GM18858 (cell line): ENCODE results near the gene ALB.
"Not testable (repeated sequence)": the region's sequence is repeated elsewhere in the genome, so short reads cannot be mapped to it uniquely, and the experiment has no call there.

ENCODE experiments used
- ATAC-seq: cut with Tn5 transposase; IDR thresholded peaks from one replicate; pipeline ENCODE4 v1.9.1; 2021; ENCODE audit not compliant: unreplicated experiment

ALB gene

GRCh38 chr4:73404042-73404441, at the start of gene ALB:
Gene ALB, plus strand, starts transcription at chr4:73404287. Its CDS starts 41 bp downstream, at chr4:73404328.
- no peak for ATAC-seq

- not testable (repeated sequence) for ATAC-seq
These were observed 46.9 kb upstream of the ALB start for GRCh38 chr4:73357174-73357573.

DNA sequence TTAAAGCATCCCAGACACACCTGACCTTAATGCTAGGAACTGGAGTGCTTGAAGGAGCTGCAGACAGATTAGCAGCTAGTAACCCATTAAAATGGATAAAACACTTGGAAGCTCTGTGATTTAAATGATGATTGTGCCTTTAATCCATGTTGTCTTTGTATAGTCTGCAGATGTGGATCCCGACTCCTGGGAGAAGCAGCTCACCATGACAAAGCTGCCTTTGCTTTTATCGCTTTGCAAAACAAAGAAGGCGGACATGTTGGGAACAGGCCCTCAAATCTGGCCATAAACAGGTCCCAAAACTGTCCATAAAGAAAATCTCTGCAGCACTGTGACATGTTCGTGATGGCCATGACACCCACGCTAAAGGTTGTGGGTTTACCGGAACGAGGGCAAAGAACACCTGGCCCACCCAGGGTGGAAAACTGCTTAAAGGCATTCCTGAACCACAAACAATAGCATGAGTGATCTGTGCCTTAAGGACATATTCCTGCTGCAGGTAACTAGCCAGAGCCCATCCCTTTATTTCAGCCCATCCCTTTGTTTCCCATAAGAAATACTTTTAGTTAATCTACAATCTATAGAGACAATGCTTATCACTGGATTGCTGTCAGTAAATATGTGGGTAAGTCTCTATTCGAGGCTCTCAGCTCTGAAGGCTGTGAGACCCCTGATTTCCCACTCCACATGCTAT, 34.4 kb upstream of the ALB start:
- not testable (repeated sequence) for ATAC-seq

GRCh38 chr4:73375328-73375741, 28.8 kb upstream of the ALB start:
- no peak for ATAC-seq

DNA sequence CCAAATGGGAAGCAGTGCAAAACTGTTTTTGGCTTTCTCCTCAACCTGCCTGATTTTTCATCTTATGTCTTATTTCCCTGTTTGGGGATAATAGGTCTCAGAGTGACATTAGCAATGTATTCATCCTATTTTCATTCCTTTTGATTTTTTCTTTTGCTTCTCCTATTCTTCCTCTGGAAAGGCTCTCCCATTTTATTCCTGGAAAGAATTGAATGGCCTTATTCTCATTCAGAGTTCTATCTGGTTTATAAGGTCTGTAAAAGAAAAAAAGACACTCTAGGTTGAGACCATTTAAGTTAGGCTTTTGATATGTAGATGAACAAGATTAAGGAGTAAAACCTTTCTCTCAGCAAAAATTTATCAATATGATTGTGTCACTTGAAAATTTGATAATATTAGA, 27.8 kb upstream of the ALB start:
- no peak for ATAC-seq

- ATAC-seq, result no peak
These were observed 27.1 kb upstream of the ALB start for GRCh38 chr4:73376976-73377375.

DNA sequence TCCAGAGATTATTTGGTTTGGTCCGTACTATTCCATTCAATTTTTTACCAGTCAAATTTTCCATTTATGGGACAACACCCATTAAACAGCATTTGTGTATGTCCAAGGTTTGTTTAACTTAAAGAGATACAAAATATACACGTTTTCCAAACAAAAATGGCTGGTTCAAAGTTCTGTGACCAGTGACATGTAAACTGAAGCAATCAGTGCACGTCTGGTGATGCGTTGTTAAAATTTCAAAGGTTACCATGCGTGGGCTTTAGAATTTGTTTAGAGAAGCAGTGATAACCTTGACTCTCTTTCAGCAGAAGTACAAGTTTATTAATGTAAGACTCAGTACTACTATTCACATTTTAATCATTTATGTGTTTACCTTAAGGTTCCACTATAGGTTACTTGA, 25.2 kb upstream of the ALB start:
- ATAC-seq, result no peak

- ATAC-seq, result no peak
These were observed 24.1 kb upstream of the ALB start for GRCh38 chr4:73379946-73380345.

GRCh38 chr4:73381214-73381613, 22.9 kb upstream of the ALB start:
- no peak for ATAC-seq

- ATAC-seq, result no peak
These were observed 20.6 kb upstream of the ALB start for GRCh38 chr4:73383452-73383851.

GRCh38 chr4:73387552-73387951, 16.5 kb upstream of the ALB start:
- peak; percentile 62 for ATAC-seq

DNA sequence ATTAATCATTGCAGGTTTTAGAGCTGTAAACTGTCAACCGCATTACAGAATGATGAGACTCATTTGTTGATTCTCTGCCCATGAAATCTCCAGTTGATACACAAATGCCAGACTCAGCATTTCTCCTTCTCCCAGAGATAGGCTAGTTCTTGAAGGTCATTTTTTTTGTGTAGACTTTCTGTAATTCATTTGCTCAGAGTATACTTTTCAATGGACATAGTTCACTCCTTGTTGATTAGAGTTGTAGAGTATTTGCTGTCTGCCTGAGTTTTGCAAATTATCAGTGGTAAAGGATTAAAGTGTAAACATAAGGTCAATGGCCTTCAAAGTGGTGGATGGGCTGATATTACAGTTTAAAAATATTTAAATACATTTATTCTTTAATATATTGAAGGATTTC, 15.2 kb upstream of the ALB start:
- ATAC-seq, result no peak

- not testable (repeated sequence) for ATAC-seq
These were observed 14.4 kb upstream of the ALB start for GRCh38 chr4:73389663-73390062.

GRCh38 chr4:73391774-73392173, 12.3 kb upstream of the ALB start:
- no peak for ATAC-seq

DNA sequence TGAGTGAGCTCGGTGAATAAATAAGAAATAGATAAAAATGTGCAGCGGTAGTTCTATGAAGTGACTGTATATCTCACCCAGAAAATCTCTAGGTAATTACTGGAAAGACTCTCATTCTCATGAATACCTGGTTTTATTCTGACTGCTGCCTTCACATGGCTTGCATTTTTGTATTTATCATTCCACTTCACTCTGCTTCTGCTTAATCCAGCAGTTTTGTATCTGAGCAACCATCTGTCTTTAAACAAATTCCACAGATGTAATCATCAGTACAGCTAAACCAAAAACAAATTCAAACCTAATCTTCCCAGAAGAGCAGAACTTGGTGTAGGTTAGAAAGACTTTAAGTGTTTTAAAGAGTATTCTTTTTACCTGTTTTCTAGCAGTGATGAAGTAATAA, 11.2 kb upstream of the ALB start:
- no peak for ATAC-seq

DNA sequence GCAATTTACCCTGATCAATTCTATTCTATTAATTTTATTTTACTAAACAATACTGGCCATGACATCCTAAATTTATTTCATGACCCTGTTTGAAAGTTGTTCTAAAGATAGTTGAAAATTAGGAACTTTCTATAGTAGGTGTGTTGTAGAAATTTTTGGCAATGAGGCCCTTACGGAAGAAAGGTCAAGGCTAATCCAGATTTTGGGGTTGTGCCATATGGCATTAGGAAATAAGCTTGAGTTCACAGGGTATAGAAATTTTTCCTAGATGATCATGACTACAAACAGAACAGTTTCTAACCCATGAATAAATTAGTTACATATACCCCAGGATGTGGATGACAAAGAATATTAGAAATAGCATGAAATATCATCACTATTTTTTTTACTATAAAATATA, 7.8 kb upstream of the ALB start:
- no peak for ATAC-seq

DNA sequence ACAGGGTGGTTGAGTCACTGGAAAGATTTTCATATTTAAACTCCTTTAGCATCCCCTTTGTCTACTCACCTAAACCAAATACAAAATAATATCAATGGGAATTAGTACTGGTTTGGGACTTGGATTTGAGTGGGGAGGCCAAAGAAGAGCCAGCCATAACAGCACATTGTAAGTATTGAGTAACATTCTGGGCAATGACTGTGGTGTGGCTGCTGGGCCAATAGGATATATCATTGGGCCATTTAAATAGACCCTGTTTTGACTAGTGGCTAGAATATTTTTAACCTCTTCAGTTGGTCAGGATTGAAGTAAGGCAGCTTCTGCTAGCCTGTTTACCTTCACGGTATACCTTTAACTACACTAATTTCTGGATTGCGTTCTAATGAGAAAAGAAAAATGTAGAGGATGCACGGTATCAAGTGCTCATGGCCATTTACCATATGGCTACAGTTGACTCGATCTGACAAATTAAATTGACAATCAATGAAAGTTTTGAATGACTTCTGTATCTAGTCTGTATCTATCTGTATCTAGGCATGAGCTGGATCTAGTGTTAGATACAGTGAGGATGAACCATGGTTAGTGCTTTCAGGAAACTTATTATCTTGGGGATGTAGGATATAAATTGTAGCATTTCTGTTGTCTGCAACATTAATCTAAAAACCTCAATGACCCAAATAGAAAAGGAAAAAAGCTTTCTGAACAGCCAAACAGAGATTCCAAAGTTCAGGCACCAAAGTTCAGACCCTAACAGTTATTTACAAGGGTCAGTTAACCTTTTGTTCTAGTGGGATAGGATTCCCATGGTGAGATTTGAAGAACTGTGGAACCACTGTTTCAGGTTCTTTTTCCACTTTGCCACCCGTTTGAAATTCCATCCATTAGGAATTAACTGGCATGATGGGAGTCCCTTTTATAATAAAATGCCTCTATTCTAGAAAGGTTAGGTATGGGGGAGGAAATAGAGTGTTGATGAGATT, 6.8 kb upstream of the ALB start:
- ATAC-seq, result no peak

DNA sequence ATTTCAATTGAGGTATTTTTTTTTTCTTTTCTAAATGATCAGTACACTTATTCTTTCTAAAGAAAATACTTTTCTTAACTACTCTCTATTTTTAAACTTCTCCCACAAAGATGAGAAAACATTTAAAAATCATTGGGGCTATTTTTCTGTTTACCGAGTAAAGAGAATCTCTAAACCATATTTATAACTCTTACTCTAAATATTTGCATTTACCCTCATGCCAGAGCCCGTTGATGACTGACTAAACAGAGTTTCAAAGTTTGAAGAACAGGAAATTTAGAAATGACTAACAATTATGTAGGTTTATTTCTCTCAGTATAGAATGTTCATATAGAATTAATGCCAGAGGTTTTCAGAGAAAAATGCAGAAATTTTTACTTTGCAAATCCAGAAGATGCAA, 2.7 kb upstream of the ALB start:
- ATAC-seq, result no peak

GRCh38 chr4:73404457-73404856, 370 bp downstream of the ALB start:
- no peak for ATAC-seq

DNA sequence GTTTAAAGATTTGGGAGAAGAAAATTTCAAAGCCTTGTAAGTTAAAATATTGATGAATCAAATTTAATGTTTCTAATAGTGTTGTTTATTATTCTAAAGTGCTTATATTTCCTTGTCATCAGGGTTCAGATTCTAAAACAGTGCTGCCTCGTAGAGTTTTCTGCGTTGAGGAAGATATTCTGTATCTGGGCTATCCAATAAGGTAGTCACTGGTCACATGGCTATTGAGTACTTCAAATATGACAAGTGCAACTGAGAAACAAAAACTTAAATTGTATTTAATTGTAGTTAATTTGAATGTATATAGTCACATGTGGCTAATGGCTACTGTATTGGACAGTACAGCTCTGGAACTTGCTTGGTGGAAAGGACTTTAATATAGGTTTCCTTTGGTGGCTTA, 1.1 kb downstream of the ALB start:
- ATAC-seq, result no peak

- ATAC-seq, result no peak
These were observed 2.4 kb downstream of the ALB start for GRCh38 chr4:73406548-73406875.

- ATAC-seq, result no peak
These were observed 3.2 kb downstream of the ALB start for GRCh38 chr4:73407227-73407673.
